ENCODE data around the gene PIEZO1.
"Not testable (repeated sequence)": the region's sequence is repeated elsewhere in the genome, so short reads cannot be mapped to it uniquely, and the experiment has no call there.

PIEZO1 gene

GRCh38 chr16:88685156-88686061 is 99.6 kb downstream of the PIEZO1 start:
- DNase-seq: peak; percentile 69

DNA sequence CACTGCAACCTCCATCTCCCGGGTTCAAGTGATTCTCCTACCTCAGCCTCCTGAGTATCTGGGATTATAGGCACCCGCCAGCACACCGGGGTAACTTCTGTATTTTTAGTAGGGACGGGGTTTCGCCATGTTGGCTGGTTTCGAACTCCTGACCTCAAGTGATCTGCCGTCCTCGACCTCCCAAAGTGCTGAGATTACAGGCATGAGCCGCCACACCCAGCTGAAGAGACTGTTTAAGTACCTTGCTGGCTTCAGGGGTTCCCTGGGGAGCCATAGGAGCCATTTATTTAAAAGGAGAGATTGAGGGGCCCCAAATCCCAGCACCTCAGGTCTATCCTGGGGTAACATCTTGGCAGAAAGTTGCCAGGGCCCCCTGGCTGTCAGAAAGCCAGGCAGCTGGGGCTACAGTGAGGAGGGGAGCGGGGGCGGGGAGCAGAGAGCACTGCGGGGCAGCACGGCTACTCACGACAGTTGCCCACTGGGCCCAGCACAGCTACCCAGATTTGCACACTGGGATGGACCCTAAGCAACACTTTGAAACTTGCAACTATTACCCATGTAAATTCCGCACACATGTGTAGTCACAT is 100.4 kb downstream of the PIEZO1 start:
- DNase-seq: no peak

GRCh38 chr16:88681709-88682451 is 103.1 kb downstream of the PIEZO1 start:
- no peak for DNase-seq

GRCh38 chr16:88681084-88681680 is 103.8 kb downstream of the PIEZO1 start:
- DNase-seq: no peak

- DNase-seq: no peak
These were observed 104.4 kb downstream of the PIEZO1 start for GRCh38 chr16:88680554-88681083.

GRCh38 chr16:88678224-88678979 is 106.6 kb downstream of the PIEZO1 start:
- DNase-seq: no peak

- DNase-seq: no peak
These were observed 107.3 kb downstream of the PIEZO1 start for GRCh38 chr16:88677721-88678120.

- DNase-seq: no peak
These were observed 108.3 kb downstream of the PIEZO1 start for GRCh38 chr16:88676502-88677242.

DNA sequence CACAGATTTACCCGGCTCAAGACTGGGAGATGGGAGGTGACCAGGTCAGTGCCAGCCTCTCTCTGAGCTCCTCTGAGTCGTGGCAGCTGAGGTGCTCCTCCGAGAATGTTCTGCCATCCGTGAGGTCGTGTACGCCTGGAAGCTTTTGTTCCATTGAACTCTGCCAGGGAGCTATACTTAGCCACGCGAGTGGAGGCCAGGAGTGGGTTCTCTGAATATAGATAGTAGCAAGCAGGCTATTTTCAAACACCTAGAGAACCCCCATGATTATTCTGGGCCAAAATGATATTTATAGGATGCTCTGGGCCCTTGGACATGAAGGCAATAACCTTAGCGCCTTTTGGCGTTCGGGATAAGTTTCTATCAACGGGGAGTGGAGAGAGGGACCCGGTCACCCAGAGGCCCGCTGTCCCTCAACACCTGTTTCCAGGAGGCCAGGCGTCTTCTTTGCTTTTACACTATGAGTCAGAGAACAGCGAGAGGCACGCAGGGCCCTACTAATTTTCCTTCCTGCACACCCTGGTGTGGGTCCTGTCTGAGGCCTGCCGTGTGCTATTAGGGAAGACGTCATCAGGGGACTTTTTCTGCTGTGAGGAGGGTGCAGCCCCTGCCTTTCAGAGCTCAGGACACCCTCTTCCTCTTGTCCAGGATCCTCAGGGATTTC is 111.2 kb downstream of the PIEZO1 start:
- DNase-seq: no peak

- DNase-seq: no peak
These were observed 112.2 kb downstream of the PIEZO1 start for GRCh38 chr16:88672776-88673175.

- no peak for DNase-seq
These were observed 113.2 kb downstream of the PIEZO1 start for GRCh38 chr16:88671806-88672205.

DNA sequence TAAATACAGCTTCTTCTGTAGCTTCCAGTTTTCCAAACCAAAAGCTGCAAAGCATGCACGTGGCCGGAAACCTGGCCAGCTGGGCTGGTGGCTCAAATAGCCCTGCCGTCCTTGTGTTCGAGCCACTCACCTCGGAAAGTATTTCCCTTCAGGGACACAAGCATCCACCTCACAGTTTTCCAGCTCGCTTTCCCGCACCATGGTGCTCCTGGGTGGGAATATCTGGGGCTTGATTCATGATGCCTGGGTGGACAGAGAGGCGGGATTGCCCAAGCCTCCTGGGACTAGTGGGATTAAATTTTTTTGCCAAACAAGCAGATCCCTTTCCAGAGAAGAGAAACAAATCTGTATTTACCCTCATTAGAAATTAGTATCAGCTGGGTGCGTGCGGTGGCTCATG is 115.0 kb downstream of the PIEZO1 start:
- no peak for DNase-seq

- not testable (repeated sequence) for DNase-seq
These were observed 115.5 kb downstream of the PIEZO1 start for GRCh38 chr16:88669493-88669892.

DNA sequence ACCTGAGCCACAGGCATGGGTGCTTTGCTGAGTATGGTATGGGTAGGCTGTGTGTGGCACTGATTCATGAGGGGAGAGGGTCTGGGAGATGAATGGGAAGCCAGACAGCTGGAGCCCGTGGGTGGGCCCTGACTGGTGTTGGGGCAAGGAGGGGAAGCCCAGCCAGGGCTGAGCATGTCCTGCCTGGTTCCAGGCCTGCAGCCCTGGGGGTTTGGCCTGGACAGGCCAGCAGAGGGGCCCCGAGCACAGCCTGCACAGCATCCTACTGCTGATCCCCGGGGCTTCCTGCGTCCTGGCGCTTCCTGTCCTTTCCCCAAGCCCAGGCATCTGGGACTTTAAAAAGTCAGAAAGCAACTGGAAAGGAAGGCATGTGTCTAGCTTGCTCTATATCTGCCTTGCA is 117.6 kb downstream of the PIEZO1 start:
- DNase-seq: no peak

GRCh38 chr16:88665570-88665969 is 119.5 kb downstream of the PIEZO1 start:
- no peak for DNase-seq

All from HCEC 1CT (cell line).